GM08714 (cell line): ENCODE results near the gene IQGAP1.
"Not testable (repeated sequence)": the region's sequence is repeated elsewhere in the genome, so short reads cannot be mapped to it uniquely, and the experiment has no call there.

Experiments used
- H3K4me3 ChIP-seq: fragments of 200-500 bp; sonication (Bioruptor generic); 2 replicates; pipeline ENCODE4 v1.5.1; 2014; ENCODE audit warnings: mild to moderate bottlenecking, low read length, inconsistent platforms
- ZNF274 ChIP-seq: IDR thresholded peaks from 2 replicates; pipeline ENCODE4 v1.6.1; 2012; ENCODE audit warnings: mild to moderate bottlenecking, low read depth, low read length

IQGAP1 gene

GRCh38 chr15:90407871-90408317 is 19.9 kb downstream of the IQGAP1 start:
- no peak overlapping the region for H3K4me3 ChIP-seq
- no peak for TF ChIP-seq ZNF274

- no peak overlapping the region for H3K4me3 ChIP-seq
- TF ChIP-seq ZNF274, result no peak
Measured at GRCh38 chr15:90408657-90409056, 20.6 kb downstream of the IQGAP1 start.

GRCh38 chr15:90409587-90409986 is 21.5 kb downstream of the IQGAP1 start:
- H3K4me3 ChIP-seq, result not testable (repeated sequence)

GRCh38 chr15:90410316-90410715 is 22.3 kb downstream of the IQGAP1 start:
- not testable (repeated sequence) for H3K4me3 ChIP-seq

GRCh38 chr15:90411176-90411575 is 23.1 kb downstream of the IQGAP1 start:
- TF ChIP-seq ZNF274, result no peak
- no peak overlapping the region for H3K4me3 ChIP-seq

GRCh38 chr15:90412356-90413194 is 24.5 kb downstream of the IQGAP1 start:
- TF ChIP-seq ZNF274, result no peak
- no peak overlapping the region for H3K4me3 ChIP-seq

GRCh38 chr15:90413411-90414379 is 25.7 kb downstream of the IQGAP1 start:
- TF ChIP-seq ZNF274, result no peak
- H3K4me3 ChIP-seq, result no peak overlapping the region

- H3K4me3 ChIP-seq, result no peak overlapping the region
- TF ChIP-seq ZNF274, result no peak
Measured at GRCh38 chr15:90414408-90415028, 26.5 kb downstream of the IQGAP1 start.

GRCh38 chr15:90416052-90416451 is 28.0 kb downstream of the IQGAP1 start:
- H3K4me3 ChIP-seq, result not testable (repeated sequence)

- TF ChIP-seq ZNF274, result no peak
- H3K4me3 ChIP-seq, result no peak overlapping the region
Measured at GRCh38 chr15:90418627-90419026, 30.6 kb downstream of the IQGAP1 start.

- no peak overlapping the region for H3K4me3 ChIP-seq
- no peak for TF ChIP-seq ZNF274
Measured at GRCh38 chr15:90419206-90419605, 31.2 kb downstream of the IQGAP1 start.

GRCh38 chr15:90419738-90420406 is 31.8 kb downstream of the IQGAP1 start:
- H3K4me3 ChIP-seq, result no peak overlapping the region
- no peak for TF ChIP-seq ZNF274

GRCh38 chr15:90420451-90420850 is 32.4 kb downstream of the IQGAP1 start:
- TF ChIP-seq ZNF274, result no peak
- no peak overlapping the region for H3K4me3 ChIP-seq

GRCh38 chr15:90421527-90421926 is 33.5 kb downstream of the IQGAP1 start:
- no peak overlapping the region for H3K4me3 ChIP-seq
- no peak for TF ChIP-seq ZNF274
